Amniotic epithelial cell (primary cell): Measurements from ENCODE around the gene PUM1.
"Not testable (repeated sequence)": the region's sequence is repeated elsewhere in the genome, so short reads cannot be mapped to it uniquely, and the experiment has no call there.

Experiments
- DNase-seq: peaks from one replicate; pipeline ENCODE4 v3.0.0-alpha.2; 2010; ENCODE audit warnings: low read depth

Gene PUM1

DNA sequence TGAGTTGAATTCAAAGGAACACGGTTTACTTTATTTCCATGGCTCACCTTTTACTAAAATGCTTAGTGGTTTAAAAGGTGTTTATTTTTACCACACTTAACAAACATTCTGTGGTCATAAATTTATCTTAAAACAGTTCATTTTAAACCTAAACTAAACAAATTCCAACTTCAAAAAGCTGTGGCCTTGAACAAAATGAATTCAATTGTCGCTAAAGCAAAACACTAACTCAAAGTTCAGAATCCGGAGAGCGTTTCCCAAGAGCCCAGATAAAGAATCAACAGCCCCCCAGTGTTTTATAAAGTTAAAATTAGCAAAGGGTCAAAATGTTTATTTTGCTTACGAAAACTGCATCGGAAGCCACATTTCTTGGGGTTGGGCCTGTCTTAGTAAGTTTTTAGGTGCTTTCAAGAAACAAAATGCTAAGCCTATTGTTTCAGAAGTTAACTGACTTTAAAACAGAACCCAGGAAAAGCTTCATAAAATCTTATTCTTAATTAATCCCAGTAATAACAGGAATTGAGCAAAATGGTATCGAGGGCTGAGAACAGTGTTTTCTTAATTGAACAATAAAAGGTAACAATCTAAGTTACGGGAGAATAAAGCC lies 1.3 kb downstream of the PUM1 start:
- no peak for DNase-seq

DNA sequence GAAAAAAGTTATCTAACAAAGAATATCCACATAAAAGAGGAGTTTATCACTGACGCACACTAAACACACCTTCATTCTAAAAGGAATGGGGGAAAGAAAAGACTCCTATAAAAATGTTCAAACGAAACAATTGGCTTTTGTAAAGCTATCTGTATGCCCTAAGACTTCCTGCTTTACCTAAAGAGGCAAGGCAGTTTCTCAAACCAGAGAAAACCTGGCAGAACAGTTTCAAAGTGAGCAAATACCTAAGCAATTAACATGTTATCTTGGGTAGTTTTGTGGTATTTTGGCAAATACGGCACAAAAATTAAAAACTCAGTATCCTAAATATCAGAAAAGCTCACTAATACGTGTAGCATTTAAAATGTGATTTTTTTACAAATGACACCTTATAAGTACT lies 1.9 kb downstream of the PUM1 start:
- DNase-seq, result peak; percentile 29

DNA sequence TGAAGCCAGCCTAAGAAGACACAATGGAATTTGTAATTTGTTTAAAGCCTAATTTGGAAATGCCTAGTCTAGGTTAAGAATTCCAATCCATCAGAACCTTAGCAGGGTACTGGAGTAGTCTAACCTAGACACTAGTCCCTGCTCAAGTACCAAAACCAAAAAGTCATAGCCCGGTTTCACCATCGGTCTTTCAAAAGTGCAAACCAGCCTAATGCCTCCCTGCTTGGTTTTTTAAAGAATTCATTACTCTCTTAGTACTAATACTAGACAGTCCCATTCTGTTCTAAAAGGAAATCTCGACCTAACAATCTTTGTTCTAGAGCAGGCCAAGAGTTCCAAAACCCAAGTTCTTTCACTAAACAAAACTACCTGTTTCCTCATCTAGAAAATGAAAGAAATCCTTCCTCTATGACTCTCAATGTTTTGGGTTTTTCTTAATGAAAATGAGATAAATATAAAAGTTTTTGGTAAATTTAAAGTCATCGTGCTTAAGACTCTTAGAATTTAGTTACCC lies 2.6 kb downstream of the PUM1 start:
- DNase-seq, result no peak

DNA sequence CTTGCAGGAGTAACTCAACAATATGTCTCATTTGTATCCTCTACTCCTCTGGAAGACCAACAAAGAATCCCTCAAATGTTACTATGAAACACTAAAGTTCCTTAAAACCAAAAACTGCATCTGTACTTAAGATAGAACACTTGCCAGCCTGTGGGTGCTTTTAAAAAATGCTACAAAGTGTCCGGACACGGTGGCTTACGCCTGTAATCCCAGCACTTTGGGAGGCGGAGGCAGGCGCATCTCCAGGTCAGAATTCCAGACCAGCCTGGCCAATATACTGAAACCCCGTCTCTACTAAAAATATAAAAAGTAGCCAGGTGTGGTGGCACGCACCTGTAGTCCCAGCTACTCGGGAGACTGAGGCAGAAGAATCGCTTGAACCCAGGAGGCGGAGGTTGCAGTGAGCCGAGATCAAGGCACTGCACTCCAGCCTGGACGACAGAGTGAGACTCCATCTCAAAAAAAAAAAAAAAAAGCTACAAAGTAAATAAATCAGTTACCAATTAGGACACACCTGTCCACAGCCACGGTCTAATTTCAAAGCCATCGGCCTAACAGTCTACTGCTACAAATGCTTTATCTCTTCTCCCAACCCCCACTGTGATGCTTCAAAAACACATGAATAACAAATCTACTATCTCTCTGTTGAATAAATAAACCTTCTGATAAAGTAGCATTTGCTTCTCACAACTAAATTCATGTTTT lies 3.2 kb downstream of the PUM1 start:
- peak; percentile 26 for DNase-seq

DNA sequence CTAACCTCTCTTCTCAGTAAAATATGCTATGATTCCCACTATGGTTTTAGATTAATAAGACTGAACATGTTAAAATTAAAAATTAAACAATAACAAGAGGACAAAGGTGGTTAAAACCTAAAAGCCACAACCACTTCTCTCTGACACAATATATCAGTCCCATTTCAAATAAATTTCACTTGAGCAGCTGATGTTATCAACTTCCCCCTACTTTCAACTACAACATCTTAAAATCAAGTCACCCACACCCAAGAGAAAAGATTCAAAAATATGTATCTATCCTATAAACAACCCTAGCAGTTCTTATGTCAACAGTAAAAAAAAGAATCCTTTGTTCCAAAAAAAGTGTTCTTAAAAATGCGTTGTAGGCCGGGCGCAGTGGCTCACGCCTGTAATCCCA lies 7.5 kb downstream of the PUM1 start:
- no peak for DNase-seq

DNA sequence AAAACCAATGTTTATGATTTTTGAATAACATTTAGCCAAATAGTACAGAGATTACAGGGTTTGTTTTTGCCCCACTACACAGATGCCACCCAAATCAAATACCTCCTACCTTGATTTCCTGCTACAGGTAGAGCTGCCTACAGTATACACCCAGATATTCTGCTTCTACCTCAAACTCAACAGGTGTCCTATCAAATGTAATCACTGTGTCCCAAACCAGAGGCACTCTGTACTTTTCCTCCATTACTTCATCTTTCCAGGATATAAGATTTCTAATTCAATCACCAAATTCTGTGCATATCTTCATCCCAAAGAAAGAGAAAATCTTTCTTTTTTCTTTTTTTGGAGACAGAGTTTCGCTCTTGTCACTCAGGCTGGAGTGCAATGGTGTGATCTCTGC lies 9.6 kb downstream of the PUM1 start:
- DNase-seq, result no peak

DNA sequence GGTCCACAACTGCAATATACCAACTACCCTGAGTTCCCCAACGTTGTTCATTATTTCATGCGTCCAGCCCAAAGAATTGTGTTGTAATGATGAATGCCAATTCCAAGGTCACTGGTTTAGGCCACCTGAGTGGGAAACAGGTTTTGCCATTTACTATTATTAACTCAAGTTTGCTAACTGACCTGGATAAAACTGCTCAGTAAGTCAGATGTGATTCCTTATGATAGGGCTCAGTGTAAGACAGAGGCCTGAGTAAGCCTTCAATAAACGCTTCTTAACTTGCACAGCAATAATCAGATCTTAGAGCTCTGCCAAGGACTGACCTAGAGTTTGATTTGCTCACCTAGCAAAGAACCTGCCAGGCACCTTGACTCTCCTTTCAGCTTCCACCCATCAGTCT lies 10.0 kb downstream of the PUM1 start:
- no peak for DNase-seq

DNA sequence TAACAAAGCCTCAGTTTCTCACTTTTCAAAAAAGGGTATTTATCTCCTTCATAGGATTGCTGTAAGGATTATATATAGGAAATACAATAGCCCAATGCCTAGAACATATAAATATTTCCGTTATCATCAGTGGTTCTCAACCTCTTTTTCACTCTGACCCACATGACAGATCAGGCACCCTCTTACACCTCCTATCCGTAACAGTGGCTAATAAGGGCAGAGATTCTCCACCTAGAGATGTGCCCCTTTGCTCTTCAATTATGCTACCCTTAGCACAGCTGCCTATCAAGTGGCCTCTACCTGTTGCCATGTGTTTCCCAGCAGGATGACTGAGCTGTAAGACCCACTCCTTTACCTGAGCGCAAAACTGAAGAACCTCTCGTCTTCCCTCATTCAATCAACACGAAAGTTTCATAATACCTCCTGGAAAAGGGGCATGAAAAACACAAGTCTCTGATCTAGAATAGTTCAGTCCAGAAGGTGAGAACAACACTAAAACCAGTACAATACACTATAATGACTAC lies 10.5 kb downstream of the PUM1 start:
- no peak for DNase-seq

DNA sequence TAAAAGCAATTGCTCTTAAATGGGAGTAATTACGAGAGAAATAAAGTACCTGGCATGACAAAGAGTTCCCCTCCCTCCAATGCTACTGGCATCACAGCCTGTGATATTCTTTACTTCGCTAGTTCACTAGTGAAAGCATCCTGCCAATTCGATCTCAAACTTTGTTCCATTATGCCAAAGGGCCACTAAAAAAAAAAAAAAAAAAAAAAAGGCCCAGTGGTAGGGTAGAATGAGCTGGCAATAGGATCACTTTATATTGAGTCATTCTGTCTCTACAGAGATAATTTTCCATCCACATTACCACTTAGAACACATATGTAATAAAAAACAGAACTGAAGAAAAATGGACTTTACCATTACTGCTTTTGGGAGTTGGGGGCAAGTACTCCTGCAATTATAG lies 11.2 kb downstream of the PUM1 start:
- peak; percentile 36 for DNase-seq

DNA sequence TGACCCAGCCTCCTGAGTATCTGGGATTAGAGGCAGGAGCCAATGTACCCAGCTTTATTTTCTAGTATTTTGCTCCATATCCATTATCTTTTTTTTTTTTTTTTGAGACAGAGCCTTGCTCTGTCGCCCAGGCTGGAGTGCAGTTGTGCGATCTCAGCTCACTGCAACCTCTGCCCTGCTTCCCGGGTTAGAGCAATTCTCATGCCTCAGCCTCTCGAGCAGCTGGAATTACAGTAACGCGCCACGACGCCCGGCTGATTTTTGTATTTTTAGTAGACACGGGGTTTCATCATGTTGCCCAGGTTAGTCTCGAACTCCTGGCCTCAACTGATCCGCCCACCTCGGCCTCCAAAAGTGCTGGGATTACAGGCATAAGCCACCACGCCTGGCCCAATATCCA lies 12.9 kb downstream of the PUM1 start:
- DNase-seq, result not testable (repeated sequence)

DNA sequence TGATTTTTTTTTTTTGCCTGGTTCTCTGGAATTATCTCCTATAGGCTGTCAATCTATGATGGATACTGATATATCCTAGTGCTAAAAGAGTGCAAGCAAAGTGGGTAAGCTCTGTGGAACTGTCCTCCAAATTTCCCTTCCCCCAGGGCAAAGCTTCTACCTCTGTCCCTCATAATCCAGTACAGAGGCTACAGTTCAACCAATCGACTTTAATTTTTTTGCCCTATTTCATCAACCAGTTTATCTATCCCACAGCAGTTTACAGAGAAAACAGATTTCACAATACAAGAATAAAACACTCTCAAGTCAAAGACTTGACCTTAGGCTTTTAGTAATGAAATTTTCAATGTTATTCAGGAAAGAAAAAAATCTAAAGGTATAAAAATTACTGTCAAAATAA lies 13.9 kb downstream of the PUM1 start:
- peak; percentile 60 for DNase-seq

DNA sequence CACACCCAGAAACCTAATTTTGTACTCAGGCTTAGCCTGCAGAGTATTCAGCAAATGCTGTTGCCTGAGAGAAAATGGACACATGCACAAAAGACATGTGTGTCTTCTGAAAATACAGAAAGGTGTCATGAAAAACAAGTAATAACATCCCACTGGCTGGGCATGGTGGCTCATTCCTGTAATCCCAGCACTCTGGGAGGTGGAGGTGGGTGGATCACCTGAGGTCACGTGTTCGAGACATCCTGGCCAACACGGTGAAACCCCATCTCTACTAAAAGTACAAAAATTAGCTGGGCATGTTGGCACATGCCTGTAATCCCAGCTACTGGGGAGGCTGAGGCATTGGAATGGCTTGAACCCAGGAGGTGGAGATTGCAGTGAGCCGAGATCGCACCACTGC lies 18.0 kb downstream of the PUM1 start:
- not testable (repeated sequence) for DNase-seq

DNA sequence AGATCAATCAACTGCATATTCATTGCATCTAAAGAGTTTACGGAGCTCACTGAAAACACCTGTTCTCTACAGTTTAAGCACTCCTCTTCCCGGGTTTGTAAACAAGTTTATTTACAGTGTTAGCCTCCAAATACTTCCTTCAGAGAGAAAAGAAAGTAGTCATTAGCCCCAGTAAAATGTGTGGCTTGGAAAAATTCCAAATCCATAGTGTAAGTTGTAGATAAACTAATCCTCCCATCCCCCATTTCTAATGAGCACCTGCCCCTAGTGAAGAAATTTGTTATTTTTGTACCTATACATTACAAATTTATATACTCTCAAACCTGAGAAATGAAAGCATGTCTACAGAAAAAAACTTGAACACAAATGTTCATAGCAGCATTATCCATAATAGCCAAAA lies 21.9 kb downstream of the PUM1 start:
- DNase-seq, result no peak

DNA sequence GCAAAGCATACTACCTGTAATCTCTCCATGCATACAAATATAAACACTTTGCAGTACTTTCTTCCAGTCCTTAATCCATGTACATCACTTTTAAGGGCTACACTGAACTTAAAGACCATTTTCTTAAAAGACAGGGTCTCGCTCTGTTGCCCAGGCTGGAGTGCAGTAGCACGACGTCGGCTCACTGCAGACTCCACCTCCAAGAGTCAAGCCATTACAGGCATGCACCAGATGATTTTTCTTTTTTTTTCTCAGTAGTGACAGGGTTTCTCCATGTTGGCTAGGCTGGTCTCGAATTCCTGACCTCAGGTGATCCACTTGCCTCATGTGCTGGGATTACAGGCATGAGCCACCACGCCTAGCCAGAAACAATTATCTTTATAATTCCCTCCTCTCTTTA lies 22.9 kb downstream of the PUM1 start:
- DNase-seq, result no peak

DNA sequence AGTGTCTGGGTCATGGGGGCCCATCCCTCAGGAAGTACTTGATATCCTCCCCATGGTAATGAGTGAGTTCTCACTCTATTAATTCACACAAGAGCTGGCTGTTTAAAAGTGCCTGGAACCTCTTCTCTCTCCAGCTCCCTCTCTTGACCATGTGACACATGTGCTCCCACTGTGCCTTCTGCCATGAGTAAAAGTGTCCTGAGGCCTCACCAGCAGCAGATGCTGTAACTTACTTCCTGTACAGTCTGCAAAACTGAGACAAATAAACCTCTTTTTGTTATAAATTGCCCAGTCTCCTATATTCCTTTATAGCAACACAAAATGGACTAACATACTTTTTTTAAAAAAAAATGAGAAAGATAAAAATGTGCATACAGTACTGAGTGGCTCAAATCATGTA lies 24.0 kb downstream of the PUM1 start:
- no peak for DNase-seq

DNA sequence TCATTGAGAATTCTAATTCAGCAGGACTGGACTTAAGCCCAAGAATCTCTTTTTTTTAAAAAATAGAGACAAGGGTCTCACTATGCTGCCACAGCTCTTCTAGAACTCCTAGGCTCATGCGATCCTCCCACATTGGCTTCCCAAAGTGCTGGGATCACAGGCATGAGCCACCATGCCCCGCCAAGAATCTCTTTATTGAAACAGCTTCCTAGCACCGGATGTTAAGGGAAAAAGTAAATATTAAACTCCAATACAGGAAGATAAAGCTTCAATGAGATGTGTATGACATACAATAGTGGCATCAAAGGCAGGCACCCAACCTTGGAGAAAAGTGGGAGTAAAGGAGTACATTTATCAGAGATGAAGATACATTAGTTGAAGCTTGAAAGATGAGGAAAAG lies 25.5 kb downstream of the PUM1 start:
- no peak for DNase-seq

DNA sequence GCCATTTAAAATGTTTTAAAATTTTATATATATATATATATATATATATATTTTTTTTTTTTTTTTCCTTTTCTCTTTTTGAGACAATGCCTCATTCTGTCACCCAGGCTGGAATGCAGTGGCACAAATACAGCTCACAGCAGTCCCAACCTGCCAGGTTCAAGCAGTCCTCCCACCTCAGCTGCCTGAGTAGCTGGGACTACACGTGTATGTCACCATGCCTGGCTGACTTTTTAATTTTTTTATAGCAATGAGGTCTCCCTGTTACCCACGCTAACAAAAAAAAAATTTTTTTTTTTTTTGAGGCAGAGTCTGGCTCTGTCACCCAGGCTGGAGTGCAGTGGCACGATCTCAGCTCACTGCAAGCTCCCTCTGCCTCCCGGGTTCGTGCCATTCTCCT lies 26.6 kb downstream of the PUM1 start:
- not testable (repeated sequence) for DNase-seq

DNA sequence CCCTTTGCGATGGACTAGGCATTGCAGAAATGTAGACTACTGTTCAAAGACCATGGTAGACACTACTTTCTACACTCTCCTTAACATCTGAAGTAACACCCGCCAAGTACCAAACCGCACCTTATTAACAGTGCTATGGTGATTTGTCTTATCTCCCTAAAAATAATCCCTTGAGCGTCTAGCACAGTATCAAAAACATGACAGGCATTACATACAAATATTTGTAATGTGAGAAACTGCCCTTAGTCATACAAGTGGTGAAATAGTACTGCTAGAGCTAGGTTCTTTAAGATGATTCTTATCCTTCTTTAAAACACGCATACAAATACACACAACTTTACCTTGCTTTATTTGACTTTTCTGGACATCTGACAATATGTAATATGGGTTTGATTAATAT lies 27.2 kb downstream of the PUM1 start:
- peak; percentile 98 for DNase-seq

DNA sequence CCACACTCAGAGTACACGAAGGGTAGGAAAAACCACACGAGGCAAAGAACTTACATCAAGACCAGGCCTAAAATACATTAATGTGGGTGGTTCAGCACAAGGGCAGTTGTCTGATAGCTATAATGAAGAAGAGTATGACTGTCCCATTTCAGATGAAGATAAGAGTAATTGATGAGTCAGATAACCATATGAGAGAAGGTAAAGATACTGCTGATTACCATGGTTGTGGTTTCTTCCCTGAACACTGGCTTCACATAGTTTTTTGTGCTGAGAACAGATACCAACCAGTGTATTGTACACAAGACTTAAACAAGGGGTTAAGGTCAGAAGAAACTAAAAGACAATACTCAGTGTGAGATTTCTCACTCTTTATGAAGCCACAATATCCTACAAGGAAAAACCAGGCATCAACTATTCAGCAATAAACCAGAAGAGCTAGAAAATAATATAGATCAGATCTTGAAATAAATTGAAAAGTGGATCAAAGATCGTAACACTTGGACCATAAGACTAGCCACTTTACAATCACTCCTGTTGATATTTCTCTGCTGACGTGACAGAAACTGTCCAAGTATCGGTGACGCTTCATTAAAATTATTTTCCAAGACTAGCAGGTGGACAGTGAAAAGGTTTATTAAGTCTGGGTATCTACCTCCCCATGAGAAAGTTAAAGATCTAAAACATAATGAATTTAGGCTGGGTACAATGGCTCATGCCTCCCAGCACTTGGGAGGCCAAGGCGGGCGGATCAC lies 28.6 kb downstream of the PUM1 start:
- peak; percentile 62 for DNase-seq

DNA sequence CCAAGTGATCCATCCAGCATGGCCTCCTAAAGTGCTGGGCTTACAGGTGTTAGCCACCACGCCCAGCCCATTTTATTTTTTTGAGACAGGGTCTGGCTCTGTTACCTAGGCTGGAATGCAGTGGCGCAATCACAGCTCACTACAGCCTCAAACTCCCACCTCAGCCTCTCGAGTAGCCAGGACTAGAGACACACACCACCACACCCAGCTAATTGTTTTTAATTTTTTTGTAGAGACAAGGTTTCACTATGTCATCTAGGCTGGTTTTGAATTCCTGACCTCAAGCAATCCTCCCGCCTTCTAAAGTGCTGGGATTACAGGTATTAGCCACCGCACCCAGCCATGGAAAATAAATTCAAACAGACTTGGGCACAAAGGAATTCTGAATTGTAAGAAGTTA lies 31.9 kb downstream of the PUM1 start:
- DNase-seq, result no peak

DNA sequence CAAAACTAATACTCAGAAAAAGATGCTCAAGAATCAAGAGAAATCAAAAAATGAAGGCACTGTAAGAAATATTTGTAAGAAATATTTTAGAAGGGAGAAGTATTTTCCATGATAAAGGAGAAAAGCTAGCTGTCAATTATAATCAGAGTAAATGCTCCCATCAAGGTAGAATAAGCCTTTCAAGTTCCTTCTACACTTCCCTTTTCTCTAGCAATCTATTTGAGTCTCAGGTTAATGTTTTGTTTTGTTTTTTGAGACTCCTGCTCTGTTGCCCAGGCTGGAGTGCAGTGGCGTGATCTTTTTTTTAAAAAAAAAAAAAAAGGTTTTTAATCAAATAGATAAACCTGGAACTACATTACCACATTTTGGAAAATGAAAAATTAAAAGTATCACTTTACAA lies 33.3 kb downstream of the PUM1 start:
- no peak for DNase-seq

DNA sequence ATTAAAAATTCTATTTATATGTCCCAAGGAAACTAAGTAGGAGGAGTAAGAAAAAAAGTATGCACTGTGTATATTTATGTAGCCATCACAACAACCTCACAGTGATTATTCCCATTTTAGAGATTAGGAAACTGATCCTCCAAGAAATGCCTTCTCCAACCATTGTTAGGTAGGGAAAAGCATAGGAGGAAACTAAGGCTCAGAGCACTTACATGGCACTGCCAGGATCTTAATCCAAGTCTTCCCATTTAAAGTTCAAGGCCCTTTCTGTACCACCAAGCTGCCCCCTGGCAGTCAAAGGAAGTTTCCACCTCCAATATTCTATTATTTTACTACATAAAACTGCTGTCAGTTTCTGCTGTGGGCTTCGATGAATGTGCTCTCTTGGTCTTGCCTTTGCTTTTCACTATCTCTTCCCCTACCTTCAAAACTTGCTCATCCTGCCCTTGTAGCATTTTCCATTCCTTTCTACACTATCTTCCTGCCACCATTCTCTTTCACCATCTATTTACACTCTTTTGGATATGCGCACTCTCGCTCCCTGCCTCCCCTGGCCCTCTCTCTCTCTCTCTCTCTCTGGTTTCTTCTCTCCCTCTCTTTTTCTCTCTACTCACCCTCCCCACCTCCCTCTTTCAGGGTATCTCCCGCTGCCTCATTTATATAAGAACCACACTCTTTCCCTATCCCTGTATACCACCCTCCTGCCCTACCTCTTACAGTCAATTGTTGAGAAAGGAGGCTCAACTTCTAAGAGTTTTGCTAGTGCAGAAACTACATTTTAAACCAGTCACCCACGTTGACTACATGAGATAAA lies 34.0 kb downstream of the PUM1 start:
- DNase-seq, result no peak
